Endothelial cell of umbilical vein (primary cell): ENCODE data around the gene LAMB2. TPM values are rescaled to one million over a fixed set of nuclear protein-coding genes. Genes with fewer than 3 reads are reported as not detected.

Experiments used
- BruUV-seq: library from RNA; stranded (reverse); fragments of 400-500 nt; replicated peaks from 2 replicates; lab custom pipeline; 2021; lab: Mats Ljungman, UMichigan
- CTCF ChIA-PET: fragments of 300-600, 350-600 bp; sonication (Branson Sonifier 250); formaldehyde crosslinking; loops from one replicate; lab custom pipeline; 2021; ENCODE audit warnings: antibody characterized with exemption, inconsistent platforms; lab: Charles Lee
- POLR2A ChIA-PET: fragments of 300-600, 350-600 bp; sonication (Branson Sonifier 250); formaldehyde crosslinking; loops from one replicate; lab custom pipeline; 2021; ENCODE audit warnings: antibody characterized with exemption, inconsistent platforms; lab: Charles Lee
- DNase-seq: peaks from one replicate; pipeline ENCODE4 v3.0.0-alpha.2; 2011; ENCODE audit warnings: low read depth, low spot score
- FAIRE-seq: peaks from 2 replicates; lab custom pipeline; 2011; peaks lifted over from hg19 to GRCh38; lab: Jason Lieb, UNC
- H2AFZ ChIP-seq: 2 replicates; pipeline ENCODE4 v1.6.0; 2012; ENCODE audit warnings: low read depth, low read length, control low read depth, inconsistent platforms
- H3K27ac ChIP-seq: 2 replicates; pipeline ENCODE4 v1.5.1; 2011; ENCODE audit warnings: low read depth, mild to moderate bottlenecking, control low read depth, low read length, moderate library complexity; ENCODE audit not compliant: insufficient read depth
- H3K27me3 ChIP-seq, 2 experiments: 2 replicates each; pipeline versions ENCODE4 v1.6.0 to v1.6.1; 2011; ENCODE audit warnings: low read length in 2 of 2, mixed read lengths in 1 of 2; ENCODE audit not compliant: control insufficient read depth in 2 of 2, insufficient read depth in 2 of 2
- H3K36me3 ChIP-seq, 2 experiments: 2 replicates in 1 of 2; 3 replicates in 1 of 2; pipeline ENCODE4 v1.5.1; 2011; ENCODE audit warnings: low read length in 2 of 2, mild to moderate bottlenecking in 1 of 2, moderate library complexity in 1 of 2; ENCODE audit not compliant: control insufficient read depth in 2 of 2, insufficient read depth in 2 of 2; ENCODE audit errors: extremely low read depth in 1 of 2
- H3K4me1 ChIP-seq: 3 replicates; pipeline ENCODE4 v1.5.1; 2011; ENCODE audit warnings: mild to moderate bottlenecking, low read length; ENCODE audit not compliant: control insufficient read depth, insufficient read depth; ENCODE audit errors: extremely low read depth
- H3K4me2 ChIP-seq: 2 replicates; pipeline ENCODE4 v1.6.1; 2011; ENCODE audit warnings: low read length, control low read depth, mixed read lengths; ENCODE audit not compliant: insufficient read depth
- H3K4me3 ChIP-seq, 3 experiments: fragments of 200-600 bp in 1 of 3; sonication (generic), shearing (Covaris generic) in 1 of 3; replicated peaks in 1 of 3; 2 replicates each; pipeline ENCODE4 v1.5.1; 2011 to 2016; ENCODE audit warnings: control low read depth in 3 of 3, low read length in 3 of 3, mild to moderate bottlenecking in 2 of 3, inconsistent platforms in 1 of 3, low read depth in 1 of 3, moderate library complexity in 1 of 3; ENCODE audit not compliant: insufficient read depth in 1 of 3
- H3K79me2 ChIP-seq: 2 replicates; pipeline ENCODE4 v1.6.0; 2012; ENCODE audit warnings: low read length, inconsistent platforms; ENCODE audit not compliant: control insufficient read depth, insufficient read depth
- H3K9ac ChIP-seq: replicated peaks from 2 replicates; pipeline ENCODE3; 2011; ENCODE audit warnings: low read length, control low read depth; ENCODE audit not compliant: insufficient read depth; ENCODE audit errors: extremely low read depth
- H3K9me1 ChIP-seq: replicated peaks from 3 replicates; pipeline ENCODE4 v1.6.0; 2011; ENCODE audit warnings: mild to moderate bottlenecking, low read length; ENCODE audit not compliant: control insufficient read depth, insufficient read depth; ENCODE audit errors: extremely low read depth
- H3K9me3 ChIP-seq: replicated peaks from 2 replicates; pipeline ENCODE4 v1.5.1; 2012; ENCODE audit warnings: low read length, inconsistent platforms; ENCODE audit not compliant: control insufficient read depth, insufficient read depth
- H4K20me1 ChIP-seq: replicated peaks from 2 replicates; pipeline ENCODE3; 2011; ENCODE audit warnings: mild to moderate bottlenecking, low read length; ENCODE audit not compliant: control insufficient read depth, insufficient read depth; ENCODE audit errors: extremely low read depth
- FOS ChIP-seq: IDR thresholded peaks from 2 replicates; pipeline ENCODE4 v1.6.1; 2011; ENCODE audit warnings: mild to moderate bottlenecking, low read length, moderate library complexity, borderline replicate concordance; ENCODE audit not compliant: insufficient read depth
- JUN ChIP-seq: IDR thresholded peaks from 2 replicates; pipeline ENCODE4 v1.6.1; 2011; ENCODE audit warnings: borderline replicate concordance, low read depth; ENCODE audit not compliant: insufficient read length, insufficient read depth
- MYC ChIP-seq: IDR thresholded peaks from one replicate; pipeline ENCODE4 v1.6.1; 2011; ENCODE audit warnings: mild to moderate bottlenecking, low read depth, low read length
- dilution Hi-C: fragments of 300-500 bp; cut with MboI; formaldehyde crosslinking; loops from one replicate; pipeline ENCODE4 v1.15.0; 2019; ENCODE audit warnings: low sequenced_read_pairs; ENCODE audit not compliant: extremely low pct_ligation_motif_present
- intact Hi-C: fragments of 100-400 bp; cut with micrococcal nuclease; formaldehyde crosslinking; loops from one replicate; pipeline ENCODE4 v1.10.0; 2022
- polyA plus RNA-seq, 4 experiments: library from polyadenylated mRNA; depleted of rRNA in 3 of 4; stranded (reverse) in 3 of 4; unstranded in 1 of 4; fragments of >200 nt; gene quantifications; 2 replicates each; pipeline versions ENCODE4 v1.2.1 to v1.2.3, GENCODE V29; 2011 to 2012; ENCODE audit warnings: missing spikeins in 1 of 4
- total RNA-seq: library from RNA; stranded (reverse); gene quantifications from 2 replicates; pipeline ENCODE4 v1.2.3, GENCODE V29; 2021
- TF ChIP-seq, protein P1 (sequence below): IDR thresholded peaks from 2 replicates; pipeline ENCODE4 v1.6.1; 2011; ENCODE audit not compliant: insufficient read depth, insufficient read length

The LAMB2 gene
- total and polyA plus RNA-seq, 2 donors (not counting 3 experiments of a cell fraction or from before 2014, with no cell fraction given), result 423 to 764 TPM

DNA sequence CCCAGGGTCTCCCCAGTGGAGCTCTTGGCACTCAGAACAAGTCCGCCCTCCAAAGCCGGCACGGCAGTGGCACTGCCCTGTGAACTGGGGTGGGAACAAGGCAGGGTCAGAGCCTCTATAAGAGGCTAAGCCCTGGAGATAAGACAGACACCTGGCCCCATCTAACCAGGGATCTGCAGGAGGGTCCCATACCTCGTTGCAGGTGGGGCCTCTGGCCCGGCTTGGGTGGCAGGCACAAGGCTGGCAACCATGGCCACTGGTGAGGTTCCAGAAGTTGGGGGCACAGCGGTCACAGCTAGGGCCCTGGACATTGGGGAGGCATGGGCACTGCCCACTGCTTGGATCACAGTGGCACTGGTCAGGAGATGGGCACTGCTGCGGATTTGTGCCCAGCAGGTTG lies 8.6 kb downstream of the LAMB2 start:
- dilution Hi-C loops, result no loop called here
- H3K36me3 ChIP-seq, result peaks cover 5 to 65% of the 10 kb centered on the region in 2 experiments
- ChIA-PET POLR2A (no interaction called here), CTCF (no interaction called here)
- DNase-seq (no peak), FAIRE-seq (no peak)
- H3K4me1 ChIP-seq, result peaks cover 9% of the 10 kb centered on the region
- no peak overlapping the region for H2AFZ ChIP-seq
- no peak overlapping the region for H3K9ac ChIP-seq
- no peaks in the 10 kb centered on the region for H3K9me3 ChIP-seq
- H3K79me2 ChIP-seq, result peaks cover 10% of the 10 kb centered on the region
- no peaks in the 10 kb centered on the region for H4K20me1 ChIP-seq
- no peaks in the 10 kb centered on the region for H3K9me1 ChIP-seq
- no peak overlapping the region for H3K27ac ChIP-seq
- H3K27me3 ChIP-seq, result no peaks in the 10 kb centered on the region
- H3K4me2 ChIP-seq, result no peak overlapping the region
- no TSS peak for BruUV-seq
- intact Hi-C loops, result no loop called here
- TF ChIP-seq JUN (no peak), FOS (no peak)
- TF ChIP-seq, protein P1, sequence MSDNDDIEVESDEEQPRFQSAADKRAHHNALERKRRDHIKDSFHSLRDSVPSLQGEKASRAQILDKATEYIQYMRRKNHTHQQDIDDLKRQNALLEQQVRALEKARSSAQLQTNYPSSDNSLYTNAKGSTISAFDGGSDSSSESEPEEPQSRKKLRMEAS, result no peak
- no peak overlapping the region for H3K4me3 ChIP-seq

DNA sequence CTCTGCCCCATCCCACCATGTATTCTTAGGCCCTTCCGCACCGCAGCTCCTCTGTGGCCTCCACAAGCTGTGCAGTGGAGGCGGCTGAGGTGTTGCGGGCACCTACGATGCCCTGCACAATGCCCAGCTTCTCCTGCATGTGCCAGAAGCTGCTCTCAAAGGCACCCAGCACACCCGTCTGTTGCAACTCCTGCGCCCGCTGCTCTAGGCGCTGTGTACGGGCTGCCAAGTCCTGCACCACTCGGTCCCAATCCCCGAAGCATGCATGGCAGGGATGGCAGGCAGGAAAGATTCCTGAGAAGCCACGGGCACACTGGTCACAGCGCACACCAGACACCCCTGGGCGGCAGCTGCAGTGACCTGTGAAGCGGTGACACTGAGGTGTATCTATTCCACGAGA lies 9.2 kb downstream of the LAMB2 start:
- Histone ChIP-seq H3K4me2 (no peak overlapping the region), H4K20me1 (no peaks in the 10 kb centered on the region), H3K9me3 (no peaks in the 10 kb centered on the region), H3K4me3 (no peak overlapping the region), H3K27ac (no peak overlapping the region), H3K9ac (no peak overlapping the region), H3K9me1 (no peaks in the 10 kb centered on the region), H2AFZ (no peak overlapping the region), H3K4me1 (peaks cover 12% of the 10 kb centered on the region), H3K27me3 (no peaks in the 10 kb centered on the region), H3K36me3 (peaks cover 5 to 60% of the 10 kb centered on the region in 2 experiments), H3K79me2 (peaks cover 14% of the 10 kb centered on the region)
- no TSS peak for BruUV-seq
- no peak for FAIRE-seq
- POLR2A ChIA-PET, result no interaction called here
- dilution Hi-C loops (no loop called here), intact Hi-C loops (no loop called here)
- CTCF ChIA-PET, result no interaction called here
- no peak for DNase-seq
- TF ChIP-seq FOS (no peak), MYC (no peak)
